Measurements from ENCODE around the gene GHRH. TPM values are rescaled to one million over a fixed set of nuclear protein-coding genes. Genes with fewer than 3 reads are reported as not detected.

The GHRH gene, protein sequence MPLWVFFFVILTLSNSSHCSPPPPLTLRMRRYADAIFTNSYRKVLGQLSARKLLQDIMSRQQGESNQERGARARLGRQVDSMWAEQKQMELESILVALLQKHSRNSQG
- polyA plus RNA-seq = not detected

DNA sequence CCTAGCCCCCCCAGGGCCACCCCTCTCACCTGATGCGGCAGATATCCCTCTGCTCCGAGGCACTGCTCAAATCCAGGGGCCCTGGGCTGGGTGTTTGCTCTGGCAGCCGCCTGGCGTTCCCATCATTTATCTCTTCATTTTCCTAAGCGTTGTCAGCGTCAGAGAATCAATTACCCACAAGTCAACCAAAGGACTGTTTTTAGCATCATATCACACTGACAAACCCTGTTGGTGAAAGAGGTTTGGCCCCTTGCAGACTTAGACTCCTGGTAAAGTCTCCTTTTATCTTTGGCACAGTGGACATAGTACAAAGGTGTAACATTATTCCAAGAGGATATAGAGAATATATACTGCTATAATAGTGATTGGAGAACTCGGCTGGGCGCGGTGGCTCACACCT lies at the start of gene GHRH:
Gene GHRH (minus strand): TSS at position 101 of the 400 bp plus-strand sequence. CDS start 4,925 bp downstream, outside the sequence.
- Histone ChIP-seq H3K36me3 (ENCODE audit: control insufficient read depth in 2 of 2, insufficient read depth in 2 of 2, low read length in 1 of 2) (no peaks in the 10 kb centered on the region), H3K27ac (ENCODE audit: low read depth in 2 of 2, low read length in 1 of 2) (no peak within 1 kb of the TSS), H3K9me3 (ENCODE audit: control insufficient read depth in 2 of 2, insufficient read depth in 1 of 2, low read depth in 1 of 2, low read length in 1 of 2) (no peaks in the 10 kb centered on the region), H3K4me3 (ENCODE audit: low read depth in 1 of 2, low read length in 2 of 2) (no peak within 1 kb of the TSS), H3K27me3 (ENCODE audit: control insufficient read depth in 1 of 2, insufficient read depth in 2 of 2, low read length in 2 of 2) (no peaks in the 10 kb centered on the region), H3K4me1 (ENCODE audit: control insufficient read depth in 2 of 2, insufficient read depth in 2 of 2, low read length in 1 of 2) (no peaks in the 10 kb centered on the region)
- WGBS, 2 donors = 80% methylated on average over 9 of the region's 9 CpGs

GRCh38 chr20:37310951-37311350 lies 49.3 kb upstream of the GHRH start:
- no peaks in the 10 kb centered on the region for H3K9me3 ChIP-seq (ENCODE audit: control insufficient read depth in 2 of 2, insufficient read depth in 1 of 2, low read depth in 1 of 2, low read length in 1 of 2)
- H3K27me3 ChIP-seq (ENCODE audit: control insufficient read depth in 1 of 2, insufficient read depth in 2 of 2, low read length in 2 of 2) = no peaks in the 10 kb centered on the region
- peaks cover 14 to 28% of the 10 kb centered on the region in 2 donors for H3K36me3 ChIP-seq (ENCODE audit: control insufficient read depth in 2 of 2, insufficient read depth in 2 of 2, low read length in 1 of 2)
- no peak overlapping the region for H3K4me3 ChIP-seq (ENCODE audit: low read depth in 1 of 2, low read length in 2 of 2)
- H3K4me1 ChIP-seq (ENCODE audit: control insufficient read depth in 2 of 2, insufficient read depth in 2 of 2, low read length in 1 of 2) = peaks cover 3 to 4% of the 10 kb centered on the region in 2 donors
- H3K27ac ChIP-seq (ENCODE audit: low read depth in 2 of 2, low read length in 1 of 2) = no peak overlapping the region
- WGBS, 2 donors = 85 to 90% methylated on average over 11 of the region's 11 CpGs

GRCh38 chr20:37309936-37310590 lies 48.4 kb upstream of the GHRH start:
- H3K9me3 ChIP-seq (ENCODE audit: control insufficient read depth in 2 of 2, insufficient read depth in 1 of 2, low read depth in 1 of 2, low read length in 1 of 2) = no peaks in the 10 kb centered on the region
- WGBS, 2 donors = 77 to 80% methylated on average over 16 of the region's 16 CpGs
- no peak overlapping the region for H3K4me3 ChIP-seq (ENCODE audit: low read depth in 1 of 2, low read length in 2 of 2)
- peaks cover 14 to 25% of the 10 kb centered on the region in 2 donors for H3K36me3 ChIP-seq (ENCODE audit: control insufficient read depth in 2 of 2, insufficient read depth in 2 of 2, low read length in 1 of 2)
- H3K27ac ChIP-seq (ENCODE audit: low read depth in 2 of 2, low read length in 1 of 2) = peak overlapping the region in 1 of 2 donors; percentile 28
- no peaks in the 10 kb centered on the region for H3K27me3 ChIP-seq (ENCODE audit: control insufficient read depth in 1 of 2, insufficient read depth in 2 of 2, low read length in 2 of 2)
- H3K4me1 ChIP-seq (ENCODE audit: control insufficient read depth in 2 of 2, insufficient read depth in 2 of 2, low read length in 1 of 2) = peaks cover 2 to 4% of the 10 kb centered on the region in 2 donors

- Histone ChIP-seq H3K27me3 (ENCODE audit: control insufficient read depth in 1 of 2, insufficient read depth in 2 of 2, low read length in 2 of 2) (no peaks in the 10 kb centered on the region), H3K36me3 (ENCODE audit: control insufficient read depth in 2 of 2, insufficient read depth in 2 of 2, low read length in 1 of 2) (peaks cover 17 to 29% of the 10 kb centered on the region in 2 donors), H3K27ac (ENCODE audit: low read depth in 2 of 2, low read length in 1 of 2) (no peak overlapping the region), H3K4me3 (ENCODE audit: low read depth in 1 of 2, low read length in 2 of 2) (no peak overlapping the region), H3K9me3 (ENCODE audit: control insufficient read depth in 2 of 2, insufficient read depth in 1 of 2, low read depth in 1 of 2, low read length in 1 of 2) (no peaks in the 10 kb centered on the region), H3K4me1 (ENCODE audit: control insufficient read depth in 2 of 2, insufficient read depth in 2 of 2, low read length in 1 of 2) (peaks cover 2 to 4% of the 10 kb centered on the region in 2 donors)
- 94 to 97% methylated on average over 6 of the region's 6 CpGs for WGBS, 2 donors
These were observed 47.7 kb upstream of the GHRH start for GRCh38 chr20:37309290-37309689.

- peaks cover 22 to 28% of the 10 kb centered on the region in 2 donors for H3K36me3 ChIP-seq (ENCODE audit: control insufficient read depth in 2 of 2, insufficient read depth in 2 of 2, low read length in 1 of 2)
- no peaks in the 10 kb centered on the region for H3K27me3 ChIP-seq (ENCODE audit: control insufficient read depth in 1 of 2, insufficient read depth in 2 of 2, low read length in 2 of 2)
- H3K9me3 ChIP-seq (ENCODE audit: control insufficient read depth in 2 of 2, insufficient read depth in 1 of 2, low read depth in 1 of 2, low read length in 1 of 2) = no peaks in the 10 kb centered on the region
- no peak overlapping the region for H3K27ac ChIP-seq (ENCODE audit: low read depth in 2 of 2, low read length in 1 of 2)
- WGBS, 2 donors = 57 to 85% methylated on average over 8 of the region's 8 CpGs
- no peak overlapping the region for H3K4me3 ChIP-seq (ENCODE audit: low read depth in 1 of 2, low read length in 2 of 2)
- H3K4me1 ChIP-seq (ENCODE audit: control insufficient read depth in 2 of 2, insufficient read depth in 2 of 2, low read length in 1 of 2) = peaks cover 2 to 4% of the 10 kb centered on the region in 2 donors
These were observed 46.8 kb upstream of the GHRH start for GRCh38 chr20:37308086-37309050.

- Histone ChIP-seq H3K27me3 (ENCODE audit: control insufficient read depth in 1 of 2, insufficient read depth in 2 of 2, low read length in 2 of 2) (no peaks in the 10 kb centered on the region), H3K4me3 (ENCODE audit: low read depth in 1 of 2, low read length in 2 of 2) (no peak overlapping the region), H3K4me1 (ENCODE audit: control insufficient read depth in 2 of 2, insufficient read depth in 2 of 2, low read length in 1 of 2) (peaks cover under 1 to 4% of the 10 kb centered on the region in 2 donors), H3K36me3 (ENCODE audit: control insufficient read depth in 2 of 2, insufficient read depth in 2 of 2, low read length in 1 of 2) (peaks cover 22 to 39% of the 10 kb centered on the region in 2 donors), H3K27ac (ENCODE audit: low read depth in 2 of 2, low read length in 1 of 2) (no peak overlapping the region), H3K9me3 (ENCODE audit: control insufficient read depth in 2 of 2, insufficient read depth in 1 of 2, low read depth in 1 of 2, low read length in 1 of 2) (no peaks in the 10 kb centered on the region)
- 75 to 76% methylated on average over 3 of the region's 3 CpGs for WGBS, 2 donors
These were observed 44.2 kb upstream of the GHRH start for GRCh38 chr20:37305839-37306238.

- Histone ChIP-seq H3K9me3 (ENCODE audit: control insufficient read depth in 2 of 2, insufficient read depth in 1 of 2, low read depth in 1 of 2, low read length in 1 of 2) (no peaks in the 10 kb centered on the region), H3K27ac (ENCODE audit: low read depth in 2 of 2, low read length in 1 of 2) (no peak overlapping the region), H3K4me3 (ENCODE audit: low read depth in 1 of 2, low read length in 2 of 2) (no peak overlapping the region), H3K27me3 (ENCODE audit: control insufficient read depth in 1 of 2, insufficient read depth in 2 of 2, low read length in 2 of 2) (no peaks in the 10 kb centered on the region), H3K4me1 (ENCODE audit: control insufficient read depth in 2 of 2, insufficient read depth in 2 of 2, low read length in 1 of 2) (peaks cover 0 to 4% of the 10 kb centered on the region in 2 donors), H3K36me3 (ENCODE audit: control insufficient read depth in 2 of 2, insufficient read depth in 2 of 2, low read length in 1 of 2) (peaks cover 23 to 35% of the 10 kb centered on the region in 2 donors)
- 82 to 85% methylated on average over 6 of the region's 6 CpGs for WGBS, 2 donors
These were observed 43.5 kb upstream of the GHRH start for GRCh38 chr20:37305079-37305478.

DNA sequence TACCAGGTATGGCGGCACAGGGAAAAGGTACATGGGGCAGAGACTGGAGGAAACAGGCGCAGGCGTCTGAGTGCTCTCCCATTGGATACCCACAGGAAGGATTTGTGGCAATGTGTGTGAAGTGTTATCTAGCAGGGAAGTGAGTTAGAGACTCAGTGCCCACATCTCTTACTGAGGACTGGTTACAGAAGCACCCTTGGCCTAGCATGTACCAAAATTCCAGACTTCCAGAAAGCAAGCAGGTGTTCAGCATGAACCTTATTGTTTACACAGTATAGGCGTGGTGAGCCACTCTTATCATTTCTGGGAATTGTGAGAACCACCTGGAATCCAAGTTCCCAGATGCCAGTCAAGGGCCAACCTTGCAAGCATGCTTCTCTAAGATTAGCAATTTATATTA lies 42.0 kb upstream of the GHRH start:
- peaks cover 19 to 32% of the 10 kb centered on the region in 2 donors for H3K36me3 ChIP-seq (ENCODE audit: control insufficient read depth in 2 of 2, insufficient read depth in 2 of 2, low read length in 1 of 2)
- 66 to 85% methylated on average over 4 of the region's 4 CpGs for WGBS, 2 donors
- no peaks in the 10 kb centered on the region for H3K4me1 ChIP-seq (ENCODE audit: control insufficient read depth in 2 of 2, insufficient read depth in 2 of 2, low read length in 1 of 2)
- no peak overlapping the region for H3K27ac ChIP-seq (ENCODE audit: low read depth in 2 of 2, low read length in 1 of 2)
- H3K9me3 ChIP-seq (ENCODE audit: control insufficient read depth in 2 of 2, insufficient read depth in 1 of 2, low read depth in 1 of 2, low read length in 1 of 2) = no peaks in the 10 kb centered on the region
- no peak overlapping the region for H3K4me3 ChIP-seq (ENCODE audit: low read depth in 1 of 2, low read length in 2 of 2)
- no peaks in the 10 kb centered on the region for H3K27me3 ChIP-seq (ENCODE audit: control insufficient read depth in 1 of 2, insufficient read depth in 2 of 2, low read length in 2 of 2)

GRCh38 chr20:37302981-37303380 lies 41.4 kb upstream of the GHRH start:
- Histone ChIP-seq H3K36me3 (ENCODE audit: control insufficient read depth in 2 of 2, insufficient read depth in 2 of 2, low read length in 1 of 2) (peaks cover 12 to 31% of the 10 kb centered on the region in 2 donors), H3K9me3 (ENCODE audit: control insufficient read depth in 2 of 2, insufficient read depth in 1 of 2, low read depth in 1 of 2, low read length in 1 of 2) (no peaks in the 10 kb centered on the region), H3K27me3 (ENCODE audit: control insufficient read depth in 1 of 2, insufficient read depth in 2 of 2, low read length in 2 of 2) (no peaks in the 10 kb centered on the region), H3K4me1 (ENCODE audit: control insufficient read depth in 2 of 2, insufficient read depth in 2 of 2, low read length in 1 of 2) (no peaks in the 10 kb centered on the region), H3K4me3 (ENCODE audit: low read depth in 1 of 2, low read length in 2 of 2) (no peak overlapping the region), H3K27ac (ENCODE audit: low read depth in 2 of 2, low read length in 1 of 2) (no peak overlapping the region)
- WGBS, 2 donors = 72 to 90% methylated on average over 2 of the region's 2 CpGs
